Gastroesophageal sphincter (tissue), 4 donors: ENCODE results near the gene KRT12. TPM values are rescaled to one million over a fixed set of nuclear protein-coding genes. Genes with fewer than 3 reads are reported as not detected.

Experiments used
- ATAC-seq: fragments of 150-250 bp; one replicate; pipeline ENCODE4 v1.9.1; 2016; ENCODE audit warnings: mild to moderate bottlenecking, moderate library complexity
- H3K27ac ChIP-seq, 4 donors: fragments of 200-600 bp; sonication (generic) in 3 of 4; 1 replicate in 3 of 4; 2 replicates in 1 of 4; pipeline ENCODE4 v1.5.1; 2016 to 2019
- H3K27me3 ChIP-seq: fragments of 200-600 bp; sonication (generic); one replicate; pipeline ENCODE4 v1.5.1; 2019
- H3K36me3 ChIP-seq, 2 donors: fragments of 200-600 bp; sonication (generic); one replicate each; pipeline ENCODE4 v1.5.1; 2019; ENCODE audit warnings: control low read depth in 1 of 2
- H3K4me1 ChIP-seq, 3 donors: fragments of 200-600 bp; sonication (generic); 1 replicate in 2 of 3; 2 replicates in 1 of 3; pipeline ENCODE4 v1.5.1; 2016 to 2019; ENCODE audit warnings: control low read depth in 2 of 3
- H3K4me3 ChIP-seq, 2 donors: fragments of 200-600 bp; sonication (generic); one replicate each; pipeline ENCODE4 v1.5.1; 2019; ENCODE audit warnings: mild to moderate bottlenecking in 1 of 2, moderate library complexity in 1 of 2
- H3K9me3 ChIP-seq, 3 donors: fragments of 200-600 bp; sonication (generic); one replicate each; pipeline ENCODE4 v1.5.1; 2017 to 2019; ENCODE audit warnings: control low read depth in 2 of 3
- EP300 ChIP-seq: sonication (generic); formaldehyde crosslinking; IDR thresholded peaks from one replicate; pipeline ENCODE4 v1.6.1; 2017; ENCODE audit warnings: antibody characterized with exemption, mild to moderate bottlenecking
- POLR2A ChIP-seq, 2 donors: fragments of 450-650 bp; IDR thresholded peaks; one replicate each; pipeline ENCODE4 v1.6.1; 2017; ENCODE audit warnings: antibody characterized with exemption in 2 of 2, mild to moderate bottlenecking in 2 of 2, moderate library complexity in 1 of 2
- POLR2AphosphoS5 ChIP-seq: sonication (generic); formaldehyde crosslinking; IDR thresholded peaks from one replicate; pipeline ENCODE4 v1.6.1; 2017; ENCODE audit warnings: antibody characterized with exemption
- whole genome bisulfite sequencing, 2 donors: methylation state at CpG; one replicate each; pipeline ENCODE4 v1.1.5; 2018; ENCODE audit warnings: low coverage in 1 of 2; 5-methylcytosine and 5-hydroxymethylcytosine counted together
- total RNA-seq, 4 donors: library from RNA; depleted of rRNA; stranded (reverse); fragments of >200 nt; gene quantifications; one replicate each; pipeline ENCODE4 v1.1.0, GENCODE V29; 2016
- TF ChIP-seq, protein P1 (sequence below), 4 experiments: fragments of 200-600 bp in 2 of 4; fragments of 450-650 bp in 2 of 4; sonication (generic) in 1 of 4; IDR thresholded peaks; one replicate each; pipeline ENCODE4 v1.5.1; 2017 to 2019; ENCODE audit warnings: antibody characterized with exemption in 4 of 4, mild to moderate bottlenecking in 2 of 4, moderate library complexity in 2 of 4

KRT12 gene
- total RNA-seq, 4 donors from 2014 or later, result not detected

DNA sequence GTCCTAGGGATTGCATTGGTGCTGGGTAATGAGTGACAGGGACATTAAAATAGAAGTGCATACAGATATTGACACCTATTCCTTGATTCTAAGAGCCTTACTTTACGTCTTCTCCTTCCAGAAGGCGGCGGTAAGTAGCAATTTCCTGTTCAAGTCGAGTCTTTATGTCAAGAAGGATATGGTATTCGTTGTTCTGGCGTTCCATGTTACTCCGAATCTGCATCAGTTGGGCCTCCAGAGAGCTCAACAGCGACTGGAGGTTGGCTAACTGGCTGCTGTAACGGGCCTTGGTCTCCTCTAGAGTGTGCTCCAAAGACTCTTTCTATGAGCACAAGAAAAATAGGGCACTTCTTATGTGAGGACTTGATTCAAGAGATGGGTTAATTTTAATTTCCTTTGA is 11.0 kb upstream of the KRT12 start:
- H3K9me3 ChIP-seq, result no peaks in the 10 kb centered on the region
- no peaks in the 10 kb centered on the region for H3K4me1 ChIP-seq
- peaks cover 4% of the 10 kb centered on the region for H3K27me3 ChIP-seq
- no peak for ATAC-seq
- no peaks in the 10 kb centered on the region for H3K36me3 ChIP-seq
- no peak overlapping the region for H3K27ac ChIP-seq
- no peak overlapping the region for H3K4me3 ChIP-seq
- 87 to 94% methylated on average over 8 to 9 of the region's 9 CpGs for WGBS, 2 donors
- no peak for TF ChIP-seq POLR2AphosphoS5
- no peak for TF ChIP-seq EP300
- TF ChIP-seq, protein P1, sequence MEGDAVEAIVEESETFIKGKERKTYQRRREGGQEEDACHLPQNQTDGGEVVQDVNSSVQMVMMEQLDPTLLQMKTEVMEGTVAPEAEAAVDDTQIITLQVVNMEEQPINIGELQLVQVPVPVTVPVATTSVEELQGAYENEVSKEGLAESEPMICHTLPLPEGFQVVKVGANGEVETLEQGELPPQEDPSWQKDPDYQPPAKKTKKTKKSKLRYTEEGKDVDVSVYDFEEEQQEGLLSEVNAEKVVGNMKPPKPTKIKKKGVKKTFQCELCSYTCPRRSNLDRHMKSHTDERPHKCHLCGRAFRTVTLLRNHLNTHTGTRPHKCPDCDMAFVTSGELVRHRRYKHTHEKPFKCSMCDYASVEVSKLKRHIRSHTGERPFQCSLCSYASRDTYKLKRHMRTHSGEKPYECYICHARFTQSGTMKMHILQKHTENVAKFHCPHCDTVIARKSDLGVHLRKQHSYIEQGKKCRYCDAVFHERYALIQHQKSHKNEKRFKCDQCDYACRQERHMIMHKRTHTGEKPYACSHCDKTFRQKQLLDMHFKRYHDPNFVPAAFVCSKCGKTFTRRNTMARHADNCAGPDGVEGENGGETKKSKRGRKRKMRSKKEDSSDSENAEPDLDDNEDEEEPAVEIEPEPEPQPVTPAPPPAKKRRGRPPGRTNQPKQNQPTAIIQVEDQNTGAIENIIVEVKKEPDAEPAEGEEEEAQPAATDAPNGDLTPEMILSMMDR (IDR thresholded peaks at IDR 0.05), result no peak
- TF ChIP-seq POLR2A (IDR thresholded peaks at IDR 0.05), result no peak

DNA sequence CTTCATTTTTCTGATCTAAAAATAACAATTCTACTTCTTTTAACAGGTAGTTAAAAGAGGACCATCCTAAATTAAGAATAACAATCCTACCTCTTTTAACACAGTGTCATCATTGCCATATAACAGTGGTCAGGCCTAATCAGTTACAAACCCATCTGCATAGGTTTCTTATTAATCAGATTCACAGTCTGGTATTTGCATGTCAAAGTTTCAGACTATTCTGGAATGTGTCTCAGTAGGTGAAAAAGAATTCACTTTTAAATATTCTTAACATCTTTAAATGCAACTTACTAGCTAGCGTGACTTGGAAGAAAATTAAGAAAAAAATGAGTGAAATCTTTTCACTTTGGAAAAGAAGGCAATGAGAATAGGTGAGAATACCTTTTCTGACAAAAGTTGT is 6.8 kb upstream of the KRT12 start:
- Histone ChIP-seq H3K27ac (no peak overlapping the region), H3K4me3 (no peak overlapping the region), H3K27me3 (peaks cover 11% of the 10 kb centered on the region), H3K4me1 (no peaks in the 10 kb centered on the region), H3K36me3 (no peaks in the 10 kb centered on the region), H3K9me3 (no peaks in the 10 kb centered on the region)
- TF ChIP-seq, protein P1 (IDR thresholded peaks at IDR 0.05), result no peak
- TF ChIP-seq EP300 (no peak), POLR2A (IDR thresholded peaks at IDR 0.05) (no peak), POLR2AphosphoS5 (no peak)
- no peak for ATAC-seq
- 100% methylated on average over 1 of the region's 1 CpG for WGBS, 2 donors

DNA sequence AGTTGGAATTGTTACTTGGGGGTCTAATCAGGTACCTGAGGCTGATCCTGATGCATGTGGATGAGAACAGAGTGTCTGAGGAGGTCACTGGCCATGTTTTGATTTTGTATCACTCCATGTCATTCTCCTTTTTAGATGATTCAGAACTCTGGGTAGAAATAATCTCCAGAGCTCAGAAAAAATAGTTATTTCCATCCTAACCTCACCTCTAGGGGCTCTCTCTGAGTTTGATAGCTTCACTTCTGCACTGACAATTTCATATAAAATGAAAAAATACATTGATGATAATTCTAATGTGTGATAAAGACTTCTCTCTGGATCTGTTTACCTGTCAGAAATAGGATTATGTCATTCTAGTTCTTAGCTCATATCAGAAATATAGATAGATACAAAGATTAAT is 6.2 kb upstream of the KRT12 start:
- Histone ChIP-seq H3K27ac (no peak overlapping the region), H3K4me3 (no peak overlapping the region), H3K9me3 (no peaks in the 10 kb centered on the region), H3K4me1 (no peaks in the 10 kb centered on the region), H3K27me3 (peaks cover 11% of the 10 kb centered on the region), H3K36me3 (no peaks in the 10 kb centered on the region)
- no peak for ATAC-seq
- TF ChIP-seq POLR2AphosphoS5, result no peak
- TF ChIP-seq, protein P1 (IDR thresholded peaks at IDR 0.05), result no peak
- no peak for TF ChIP-seq EP300
- TF ChIP-seq POLR2A (IDR thresholded peaks at IDR 0.05), result no peak

DNA sequence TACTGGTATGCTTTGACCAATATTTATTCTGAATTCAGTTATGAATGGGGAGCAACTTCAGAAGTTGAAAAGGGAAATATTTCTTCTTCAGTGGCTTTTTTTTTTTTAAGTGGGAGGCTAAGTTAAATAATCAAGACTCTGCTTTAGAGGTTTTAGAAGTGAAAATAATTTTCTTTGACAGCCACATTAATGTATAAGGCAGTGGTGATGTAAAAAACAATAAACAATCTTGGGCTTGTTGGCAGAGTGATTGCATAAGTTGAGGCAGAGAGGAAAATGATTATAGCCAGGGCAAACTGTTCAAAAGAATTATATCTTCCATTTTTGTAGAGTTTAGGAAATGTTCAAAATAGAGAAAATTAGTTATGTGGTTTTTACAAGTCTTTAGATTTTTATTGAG is 5.4 kb upstream of the KRT12 start:
- Histone ChIP-seq H3K9me3 (no peaks in the 10 kb centered on the region), H3K27me3 (peaks cover 11% of the 10 kb centered on the region), H3K36me3 (no peaks in the 10 kb centered on the region), H3K4me3 (no peak overlapping the region), H3K4me1 (no peaks in the 10 kb centered on the region), H3K27ac (no peak overlapping the region)
- ATAC-seq, result no peak
- TF ChIP-seq POLR2AphosphoS5, result no peak
- no peak for TF ChIP-seq EP300
- TF ChIP-seq POLR2A (IDR thresholded peaks at IDR 0.05), result no peak
- TF ChIP-seq, protein P1 (IDR thresholded peaks at IDR 0.05), result no peak

DNA sequence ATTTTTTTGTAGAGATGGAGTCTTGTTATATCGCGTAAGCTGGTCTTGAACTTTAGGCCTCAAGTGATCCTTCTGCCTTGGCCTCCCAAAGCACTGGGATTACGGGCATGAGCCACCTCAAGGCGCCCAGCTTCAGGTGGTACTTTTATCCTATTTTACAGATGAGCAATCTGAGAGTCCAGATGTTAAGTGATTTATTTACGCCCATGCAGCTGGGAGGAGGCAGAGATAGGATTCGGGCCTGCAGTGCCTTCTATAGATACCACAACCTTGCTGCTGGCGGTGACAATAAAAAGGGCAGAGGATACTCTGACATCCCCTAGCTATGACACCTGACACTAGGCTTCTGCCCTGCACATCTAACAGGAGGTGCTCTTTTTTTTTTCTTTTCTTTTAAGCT is 4.3 kb upstream of the KRT12 start:
- no peak overlapping the region for H3K4me3 ChIP-seq
- no peaks in the 10 kb centered on the region for H3K36me3 ChIP-seq
- TF ChIP-seq, protein P1 (IDR thresholded peaks at IDR 0.05), result no peak
- TF ChIP-seq POLR2AphosphoS5 (no peak), POLR2A (IDR thresholded peaks at IDR 0.05) (no peak), EP300 (no peak)
- H3K4me1 ChIP-seq, result no peaks in the 10 kb centered on the region
- no peak for ATAC-seq
- no peak overlapping the region for H3K27ac ChIP-seq
- 91 to 94% methylated on average over 5 to 7 of the region's 7 CpGs for WGBS, 2 donors
- no peaks in the 10 kb centered on the region for H3K9me3 ChIP-seq
- peaks cover 11% of the 10 kb centered on the region for H3K27me3 ChIP-seq
